ENCODE measurements around the gene VSIG8.

VSIG8 gene

GRCh38 chr1:159861218-159861617, 1.2 kb downstream of the VSIG8 start:
- TF ChIP-seq GLIS3 (CRISPR knock-in tag; IDR thresholded peaks at IDR 0.05) (no peak), ARNTL (CRISPR knock-in tag; IDR thresholded peaks at IDR 0.05; ENCODE audit: borderline replicate concordance, low read depth) (no peak), PATZ1 (CRISPR knock-in tag; IDR thresholded peaks at IDR 0.05; ENCODE audit: borderline replicate concordance) (no peak), BACH2 (CRISPR knock-in tag; IDR thresholded peaks at IDR 0.05; ENCODE audit: borderline replicate concordance) (no peak), ZFP3 (CRISPR knock-in tag; IDR thresholded peaks at IDR 0.05) (no peak), ZNF565 (CRISPR knock-in tag; conservative IDR thresholded peaks at IDR 0.05; ENCODE audit: low read depth) (no peak), ZC3H10 (CRISPR knock-in tag; IDR thresholded peaks at IDR 0.05) (no peak), CREB5 (CRISPR knock-in tag; IDR thresholded peaks at IDR 0.05; ENCODE audit: low read depth) (no peak), ZNF8 (CRISPR knock-in tag; IDR thresholded peaks at IDR 0.05) (no peak)
- no peak for ATAC-seq

- TF ChIP-seq CREB5 (CRISPR knock-in tag; IDR thresholded peaks at IDR 0.05; ENCODE audit: low read depth) (no peak), TSHZ2 (CRISPR knock-in tag; IDR thresholded peaks at IDR 0.05) (no peak), PATZ1 (CRISPR knock-in tag; IDR thresholded peaks at IDR 0.05; ENCODE audit: borderline replicate concordance) (no peak), ZFP3 (CRISPR knock-in tag; IDR thresholded peaks at IDR 0.05) (no peak), ZNF565 (CRISPR knock-in tag; conservative IDR thresholded peaks at IDR 0.05; ENCODE audit: low read depth) (no peak), ZNF8 (CRISPR knock-in tag; IDR thresholded peaks at IDR 0.05) (no peak), GLIS3 (CRISPR knock-in tag; IDR thresholded peaks at IDR 0.05) (no peak)
- ATAC-seq: peak; percentile 44
Measured at GRCh38 chr1:159860456-159860855, 2.0 kb downstream of the VSIG8 start.

- no peak for ATAC-seq
Measured at GRCh38 chr1:159859767-159860322, 2.6 kb downstream of the VSIG8 start.

GRCh38 chr1:159857889-159858288, 4.6 kb downstream of the VSIG8 start:
- TF ChIP-seq GLIS3 (CRISPR knock-in tag; IDR thresholded peaks at IDR 0.05) (no peak), ZNF565 (CRISPR knock-in tag; conservative IDR thresholded peaks at IDR 0.05; ENCODE audit: low read depth) (no peak), BACH2 (CRISPR knock-in tag; IDR thresholded peaks at IDR 0.05; ENCODE audit: borderline replicate concordance) (no peak), TOX (CRISPR knock-in tag; IDR thresholded peaks at IDR 0.05; ENCODE audit: borderline replicate concordance) (no peak), ISL1 (CRISPR knock-in tag; IDR thresholded peaks at IDR 0.05) (no peak)
- ATAC-seq: no peak

More at GRCh38 chr1:159859767-159860322, 2.6 kb downstream of the VSIG8 start:
- TF ChIP-seq OSR1 (CRISPR knock-in tag; IDR thresholded peaks at IDR 0.05): no peak

GRCh38 chr1:159856576-159856975, 5.9 kb downstream of the VSIG8 start:
- TF ChIP-seq POU6F1 (CRISPR knock-in tag; IDR thresholded peaks at IDR 0.05; ENCODE audit: borderline replicate concordance, low read depth): no peak
- no peak for TF ChIP-seq RARB (CRISPR knock-in tag; IDR thresholded peaks at IDR 0.05)
- TF ChIP-seq CREB5 (CRISPR knock-in tag; IDR thresholded peaks at IDR 0.05; ENCODE audit: low read depth): no peak
- no peak for TF ChIP-seq TOX (CRISPR knock-in tag; IDR thresholded peaks at IDR 0.05; ENCODE audit: borderline replicate concordance)
- TF ChIP-seq ZC3H10 (CRISPR knock-in tag; IDR thresholded peaks at IDR 0.05): no peak
- TF ChIP-seq ISL1 (CRISPR knock-in tag; IDR thresholded peaks at IDR 0.05): no peak
- TF ChIP-seq TSHZ2 (CRISPR knock-in tag; IDR thresholded peaks at IDR 0.05): no peak
- ATAC-seq: no peak

All from SK-N-SH treated with all-trans-retinoic acid at 6 μM for 48 hours (cell line).